T-helper 2 cell (primary cell): ENCODE measurements around the gene EQTN.

ENCODE experiments used
- DNase-seq, 5 experiments: peaks; one replicate each; pipeline versions ENCODE4 v3.0.0 to v3.0.0-alpha.2; 2012 to 2022
- total RNA-seq, 2 donors: gene quantifications; one replicate each; lab custom pipeline; 2026; lab: John Stamatoyannopoulos, UW

The EQTN gene
- total RNA-seq: 0 reads per million in 2 donors

- DNase-seq: no peak
Measured at GRCh38 chr9:27297050-27297449, at the start of gene EQTN. TSS of gene EQTN (minus strand) at chr9:27297150. CDS start at chr9:27297055, 95 bp downstream.

- no peak for DNase-seq
Measured at GRCh38 chr9:27344776-27345175, 47.8 kb upstream of the EQTN start.

- no peak for DNase-seq
Measured at GRCh38 chr9:27341545-27342294, 44.8 kb upstream of the EQTN start.

- no peak for DNase-seq
Measured at GRCh38 chr9:27340961-27341511, 44.1 kb upstream of the EQTN start.

GRCh38 chr9:27340285-27340674, 43.3 kb upstream of the EQTN start:
- DNase-seq: no peak

GRCh38 chr9:27339661-27340284, 42.8 kb upstream of the EQTN start:
- no peak for DNase-seq

GRCh38 chr9:27338527-27338903, 41.6 kb upstream of the EQTN start:
- DNase-seq: no peak

GRCh38 chr9:27337833-27338526, 41.0 kb upstream of the EQTN start:
- DNase-seq: no peak

GRCh38 chr9:27337236-27337635, 40.3 kb upstream of the EQTN start:
- no peak for DNase-seq

GRCh38 chr9:27336829-27337228, 39.9 kb upstream of the EQTN start:
- DNase-seq: no peak

GRCh38 chr9:27336126-27336525, 39.2 kb upstream of the EQTN start:
- DNase-seq: no peak

- no peak for DNase-seq
Measured at GRCh38 chr9:27335075-27335474, 38.1 kb upstream of the EQTN start.

- DNase-seq: peak in 4 of 5 experiments; percentile 3 to 48 (median 10)
Measured at GRCh38 chr9:27333241-27334052, 36.5 kb upstream of the EQTN start.

- no peak for DNase-seq
Measured at GRCh38 chr9:27331393-27331792, 34.4 kb upstream of the EQTN start.

- no peak for DNase-seq
Measured at GRCh38 chr9:27329291-27329690, 32.3 kb upstream of the EQTN start.

GRCh38 chr9:27328483-27328882, 31.5 kb upstream of the EQTN start:
- no peak for DNase-seq

- DNase-seq: no peak
Measured at GRCh38 chr9:27311184-27311583, 14.2 kb upstream of the EQTN start.

- DNase-seq: no peak
Measured at GRCh38 chr9:27310582-27310981, 13.6 kb upstream of the EQTN start.

- DNase-seq: no peak
Measured at GRCh38 chr9:27308691-27309390, 11.9 kb upstream of the EQTN start.

GRCh38 chr9:27304521-27304920, 7.6 kb upstream of the EQTN start:
- DNase-seq: no peak

GRCh38 chr9:27303219-27303618, 6.3 kb upstream of the EQTN start:
- no peak for DNase-seq

- DNase-seq: no peak
Measured at GRCh38 chr9:27293996-27294395, 3.0 kb downstream of the EQTN start.
